ENCODE measurements around the gene DSCAML1.

The DSCAML1 gene

GRCh38 chr11:117662671-117663269, 134.2 kb downstream of the DSCAML1 start:
- no peak for DNase-seq (ENCODE audit: low read depth)

GRCh38 chr11:117662255-117662654, 134.8 kb downstream of the DSCAML1 start:
- no peak for DNase-seq (ENCODE audit: low read depth)

DNA sequence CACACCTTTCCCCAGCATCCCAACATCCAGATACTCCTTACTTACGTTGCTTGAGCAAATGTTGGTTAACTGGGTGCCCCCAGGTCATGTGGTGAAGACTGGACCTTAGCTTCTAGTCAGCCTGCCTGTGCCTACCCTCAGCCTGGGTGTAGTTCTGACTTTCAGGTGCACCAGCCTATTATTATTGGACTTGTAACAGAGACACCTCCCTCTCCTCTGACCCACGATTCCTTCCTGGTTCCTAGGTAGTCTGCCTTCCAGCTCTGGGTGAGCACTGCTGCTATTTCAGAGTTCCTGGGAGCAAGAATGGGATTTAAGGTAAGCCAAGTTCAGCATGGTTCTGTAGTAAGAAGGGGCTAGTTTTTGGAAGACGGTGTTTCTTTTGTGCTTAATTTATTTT, 138.2 kb downstream of the DSCAML1 start:
- no peak for DNase-seq (ENCODE audit: low read depth)

DNA sequence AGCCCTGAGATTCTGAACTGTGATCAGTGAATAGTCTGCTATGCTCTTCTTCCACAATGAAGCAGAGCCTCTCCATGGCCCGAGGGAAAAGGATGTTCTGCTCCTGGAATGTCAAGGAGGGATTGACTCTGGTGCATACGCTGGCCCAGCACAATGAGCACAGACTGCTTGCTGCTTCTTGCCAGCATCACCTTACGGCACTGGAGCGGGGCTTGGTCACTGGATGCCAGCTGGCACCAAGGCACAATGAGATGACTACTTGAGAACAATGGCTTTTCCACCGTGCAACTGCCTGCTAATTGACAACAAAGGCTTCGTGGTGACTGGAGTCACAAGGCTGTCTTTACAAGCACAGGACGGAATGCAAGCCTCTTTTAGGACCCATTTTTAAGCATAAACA, 139.2 kb downstream of the DSCAML1 start:
- no peak for DNase-seq (ENCODE audit: low read depth)

DNA sequence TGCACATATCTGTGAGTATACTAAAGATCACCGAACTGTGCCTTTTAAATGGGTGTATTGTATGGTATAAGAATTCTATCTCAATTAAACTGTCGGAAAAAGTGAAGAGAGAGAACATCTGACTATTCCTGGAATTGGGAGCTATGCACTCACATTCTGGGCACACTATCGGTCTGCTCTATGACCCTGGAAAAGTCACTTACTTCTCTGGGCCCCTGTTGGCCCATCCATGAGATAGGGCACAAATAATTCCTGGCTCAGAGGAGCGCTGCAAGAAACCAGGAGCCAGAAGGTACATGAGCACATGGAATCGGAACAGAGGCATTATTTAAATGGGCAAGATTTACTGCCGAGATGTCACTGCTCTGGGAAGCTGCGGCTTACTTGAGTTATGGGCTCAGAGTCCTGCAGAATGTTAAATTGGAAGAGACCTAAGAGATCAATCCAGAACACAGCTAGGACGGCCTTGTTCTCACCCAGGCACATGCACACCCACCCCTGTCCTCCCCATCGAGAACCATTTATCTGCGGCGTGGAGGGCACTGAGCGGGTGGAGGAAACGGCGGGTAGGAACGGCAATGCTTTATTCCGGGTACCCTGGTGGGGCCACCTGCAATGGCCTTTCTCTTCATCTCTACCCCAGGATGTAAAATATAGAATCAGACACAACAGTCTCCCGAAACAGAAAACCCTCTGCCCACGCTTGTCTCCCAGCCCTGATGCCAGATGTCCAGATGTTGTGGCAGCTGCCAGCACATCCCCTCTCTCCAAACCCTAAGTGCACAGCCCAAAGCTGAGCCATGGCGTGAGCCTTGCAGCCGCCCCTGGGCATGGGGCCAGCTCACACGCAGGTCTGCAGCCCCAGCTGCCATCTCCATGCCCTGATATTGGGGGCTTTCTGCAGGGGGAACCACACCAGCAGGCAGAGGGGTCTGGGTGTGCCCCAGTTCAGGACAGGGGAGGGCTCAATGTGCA, 142.4 kb downstream of the DSCAML1 start:
- no peak for DNase-seq (ENCODE audit: low read depth)

- DNase-seq (ENCODE audit: low read depth), result no peak
Observed at GRCh38 chr11:117652521-117652920, 144.5 kb downstream of the DSCAML1 start.

- DNase-seq (ENCODE audit: low read depth), result no peak
Observed at GRCh38 chr11:117649296-117650055, 147.5 kb downstream of the DSCAML1 start.

DNA sequence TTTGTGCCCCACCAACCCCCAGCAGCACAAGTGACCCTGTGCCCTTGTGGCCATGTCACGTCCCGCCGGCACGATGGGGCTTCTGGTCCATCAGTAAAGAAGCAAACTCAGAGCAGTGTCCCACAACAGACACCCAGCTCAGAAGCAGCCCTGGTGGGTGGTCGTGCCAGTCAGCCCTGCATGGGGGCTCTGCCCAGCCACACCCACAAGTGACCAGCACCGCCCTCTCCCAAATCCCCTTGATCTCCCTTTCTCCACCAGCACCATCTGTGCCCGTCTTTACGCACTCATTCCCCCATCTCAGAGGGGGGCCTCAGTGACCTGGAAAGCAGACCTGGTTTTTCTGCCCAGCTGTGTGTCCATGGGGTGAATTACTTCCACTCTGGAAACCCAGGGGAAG, 149.1 kb downstream of the DSCAML1 start:
- DNase-seq (ENCODE audit: low read depth), result no peak

GRCh38 chr11:117647207-117647606, 149.8 kb downstream of the DSCAML1 start:
- no peak for DNase-seq (ENCODE audit: low read depth)

GRCh38 chr11:117646411-117646810, 150.6 kb downstream of the DSCAML1 start:
- no peak for DNase-seq (ENCODE audit: low read depth)

- DNase-seq (ENCODE audit: low read depth), result no peak
Observed at GRCh38 chr11:117644403-117645155, 152.4 kb downstream of the DSCAML1 start.

- DNase-seq (ENCODE audit: low read depth), result no peak
Observed at GRCh38 chr11:117643606-117644300, 153.3 kb downstream of the DSCAML1 start.

DNA sequence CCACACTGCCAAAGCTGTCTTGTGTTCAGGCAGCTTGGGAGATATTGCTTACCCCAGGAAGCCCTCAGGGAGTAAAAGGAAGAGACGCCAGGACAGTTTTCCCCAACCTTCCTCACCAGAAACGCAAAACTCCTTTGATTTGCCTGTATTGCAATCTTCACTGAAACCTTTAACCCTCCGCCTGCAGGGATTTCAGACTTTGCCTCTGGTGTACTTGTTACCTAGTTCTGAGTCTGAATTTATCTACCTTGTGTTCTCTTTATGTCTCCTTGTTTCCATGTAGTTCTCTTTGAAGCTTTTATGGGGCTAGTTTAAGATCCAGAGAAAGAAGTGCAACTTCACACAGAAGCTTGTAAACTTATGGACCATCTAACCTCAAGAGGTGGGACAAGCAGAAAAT, 154.2 kb downstream of the DSCAML1 start:
- DNase-seq (ENCODE audit: low read depth), result no peak

- DNase-seq (ENCODE audit: low read depth), result no peak
Observed at GRCh38 chr11:117642396-117642795, 154.6 kb downstream of the DSCAML1 start.

- DNase-seq (ENCODE audit: low read depth), result no peak
Observed at GRCh38 chr11:117641008-117641915, 155.8 kb downstream of the DSCAML1 start.

DNA sequence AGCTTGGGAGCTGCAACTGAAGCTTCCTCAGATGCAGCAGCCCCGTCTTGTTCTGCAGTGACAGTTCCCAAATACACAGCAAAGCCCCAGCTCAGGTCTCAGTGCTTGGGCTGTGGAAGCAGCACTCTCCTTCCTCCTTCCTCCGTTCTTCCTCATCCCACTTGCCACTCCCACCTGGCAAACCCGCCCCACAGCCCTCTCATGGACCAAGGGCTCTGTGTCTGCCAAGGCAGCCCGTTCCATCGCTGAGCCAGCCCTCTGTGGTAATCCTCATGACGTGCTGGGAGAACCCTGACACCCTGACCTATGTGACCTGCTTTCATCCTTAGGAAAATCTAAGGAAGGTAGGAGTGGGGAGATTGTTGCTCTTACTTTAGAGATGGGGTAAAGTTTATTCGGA, 157.0 kb downstream of the DSCAML1 start:
- no peak for DNase-seq (ENCODE audit: low read depth)

- DNase-seq (ENCODE audit: low read depth), result no peak
Observed at GRCh38 chr11:117639601-117640000, 157.4 kb downstream of the DSCAML1 start.

DNA sequence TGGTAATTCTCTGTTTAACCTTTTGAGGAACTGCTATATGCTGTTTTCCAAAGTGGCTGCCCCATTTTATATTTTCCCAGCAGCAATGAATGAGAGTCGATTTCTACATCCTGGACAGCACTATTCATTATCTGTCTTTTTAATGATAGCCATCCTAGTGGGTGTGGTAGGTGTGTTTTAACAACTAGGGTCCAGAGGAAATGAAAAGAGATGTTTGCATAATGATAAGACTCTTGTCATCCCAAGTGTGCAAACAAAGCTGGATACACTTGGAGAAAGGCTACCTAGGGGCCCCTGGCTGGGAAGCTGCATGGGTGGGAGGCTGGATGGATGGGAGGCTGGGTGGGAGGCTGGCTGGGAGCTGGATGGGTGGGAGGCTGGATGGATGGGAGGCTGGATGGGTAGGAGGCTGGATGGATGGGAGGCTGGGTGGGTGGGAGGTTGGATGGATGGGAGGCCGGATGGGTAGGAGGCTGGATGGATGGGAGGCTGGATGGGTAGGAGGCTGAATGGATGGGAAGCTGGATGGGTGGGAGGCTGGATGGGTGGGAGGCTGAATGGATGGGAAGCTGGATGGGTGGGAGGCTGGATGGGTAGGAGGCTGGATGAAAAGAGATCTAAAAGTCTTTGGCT, 158.0 kb downstream of the DSCAML1 start:
- DNase-seq (ENCODE audit: low read depth), result no peak

GRCh38 chr11:117634756-117635603, 162.0 kb downstream of the DSCAML1 start:
- DNase-seq (ENCODE audit: low read depth), result no peak
